Cerebellar nuclear complex (tissue), 1 donor: ENCODE measurements around the gene CACFD1.
A peak's percentile ranks its signal among the peaks of the same experiment; 100 is the strongest.

ENCODE experiments used
- DNase-seq, 2 experiments: peaks; one replicate each; lab custom pipeline; 2025; lab: John Stamatoyannopoulos, UW

The CACFD1 gene

DNA sequence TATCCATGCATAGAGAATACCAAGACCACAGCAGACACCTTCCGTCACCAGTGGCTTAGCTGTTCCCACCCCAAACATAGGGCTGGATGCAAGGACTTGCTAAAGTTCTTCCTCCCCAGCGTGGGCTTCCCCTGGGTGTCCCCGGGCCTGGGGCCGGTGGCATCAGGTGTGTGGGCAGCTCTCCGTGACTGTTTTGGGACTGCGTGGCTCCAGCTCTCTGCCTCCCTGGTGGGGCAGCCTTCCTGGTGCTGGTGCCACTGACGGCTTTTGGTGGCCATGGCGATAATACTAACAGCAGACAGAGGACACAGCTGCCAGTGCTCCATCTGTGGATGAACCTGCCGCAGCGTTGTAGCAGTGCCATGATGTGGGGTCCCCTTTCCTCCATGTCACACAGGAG is 4.9 kb downstream of the CACFD1 start:
- no peak for DNase-seq

DNA sequence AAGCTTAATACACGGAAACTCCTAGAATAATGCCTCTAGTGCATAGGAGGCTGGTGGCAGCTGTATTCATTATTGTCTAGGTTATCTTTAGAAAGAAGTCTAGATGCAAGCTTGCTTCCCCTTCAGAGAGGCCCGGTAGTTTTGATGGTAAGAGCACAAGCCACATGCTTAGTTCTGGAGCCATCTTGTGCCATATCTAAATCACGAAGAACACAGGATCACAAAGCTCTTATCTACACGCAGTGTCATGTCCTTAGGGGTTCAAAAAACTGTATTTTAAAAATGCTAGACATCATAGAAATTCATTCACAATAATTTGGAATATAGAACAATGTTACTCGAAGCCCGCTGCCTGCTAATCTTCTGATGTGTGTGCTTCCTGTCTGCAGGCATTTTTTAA is 6.2 kb downstream of the CACFD1 start:
- DNase-seq: no peak

DNA sequence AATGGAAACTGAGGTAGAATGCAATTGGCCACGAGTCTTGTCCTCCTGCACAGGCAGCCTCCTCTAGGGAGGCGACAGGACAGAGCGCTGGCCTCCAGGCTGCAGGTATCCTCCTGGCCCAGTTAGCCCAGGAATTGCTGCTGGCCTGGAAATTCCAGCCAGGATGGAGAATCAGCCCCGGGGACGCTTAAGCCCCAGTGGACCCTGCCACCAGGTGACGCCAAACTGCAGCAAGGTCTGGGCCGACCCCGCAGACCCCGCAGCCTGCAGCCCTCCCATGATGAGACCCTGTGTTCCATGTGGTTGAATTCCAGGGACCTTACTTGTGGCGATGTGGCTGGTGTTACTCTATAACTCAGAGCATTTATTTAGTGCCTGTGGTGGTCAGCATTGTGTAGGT is 7.3 kb downstream of the CACFD1 start:
- no peak for DNase-seq

DNA sequence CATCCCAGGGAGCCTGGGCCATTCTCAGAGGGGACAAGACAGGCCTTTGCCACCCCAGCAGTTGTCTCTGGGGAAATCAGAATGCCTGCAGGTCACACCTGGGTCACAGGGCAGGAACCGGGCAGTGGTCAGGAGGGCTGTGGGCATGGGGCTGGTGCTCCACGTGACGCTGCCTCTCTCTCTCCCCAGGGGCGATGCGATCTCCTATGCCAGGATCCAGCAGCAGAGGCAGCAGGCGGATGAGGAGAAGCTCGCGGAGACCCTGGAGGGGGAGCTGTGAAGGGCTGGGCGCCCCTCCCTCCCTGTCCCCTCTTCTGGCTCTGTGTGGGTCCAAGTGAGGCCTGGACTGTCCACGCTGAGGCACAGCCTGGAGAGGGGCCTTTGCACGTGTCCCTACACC is 8.6 kb downstream of the CACFD1 start:
- no peak for DNase-seq

DNA sequence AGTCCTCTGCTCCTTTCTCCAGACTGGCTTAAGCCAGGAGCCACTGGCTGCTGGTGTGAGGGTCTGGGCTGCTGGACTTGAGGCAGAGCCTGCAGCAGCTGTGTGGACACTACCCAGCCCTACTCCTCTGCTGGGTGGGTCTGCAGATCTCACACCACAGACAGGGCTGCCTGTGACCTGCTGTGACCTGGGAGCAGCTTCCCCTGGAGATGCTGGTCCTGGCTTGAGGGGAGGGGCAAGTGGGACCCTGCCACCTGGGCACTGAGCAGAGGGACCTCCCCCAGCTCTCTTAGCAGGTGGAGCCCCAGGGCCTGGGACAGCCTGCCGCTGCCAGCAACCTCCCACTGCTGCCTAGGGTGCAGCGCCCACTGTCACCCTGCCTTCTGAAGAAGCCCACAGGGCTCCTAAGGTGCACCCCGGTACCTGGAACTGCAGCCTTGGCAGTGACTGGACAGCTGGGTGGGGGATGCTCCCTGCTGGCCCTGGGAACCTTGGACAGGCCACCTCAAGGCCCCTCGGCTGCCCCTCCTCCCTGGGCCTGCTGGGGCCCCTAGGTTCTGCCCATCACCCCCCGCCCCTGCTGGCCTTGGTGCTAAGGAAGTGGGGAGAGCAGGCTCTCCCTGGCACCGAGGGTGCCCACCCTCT is 9.1 kb downstream of the CACFD1 start:
- DNase-seq: no peak

DNA sequence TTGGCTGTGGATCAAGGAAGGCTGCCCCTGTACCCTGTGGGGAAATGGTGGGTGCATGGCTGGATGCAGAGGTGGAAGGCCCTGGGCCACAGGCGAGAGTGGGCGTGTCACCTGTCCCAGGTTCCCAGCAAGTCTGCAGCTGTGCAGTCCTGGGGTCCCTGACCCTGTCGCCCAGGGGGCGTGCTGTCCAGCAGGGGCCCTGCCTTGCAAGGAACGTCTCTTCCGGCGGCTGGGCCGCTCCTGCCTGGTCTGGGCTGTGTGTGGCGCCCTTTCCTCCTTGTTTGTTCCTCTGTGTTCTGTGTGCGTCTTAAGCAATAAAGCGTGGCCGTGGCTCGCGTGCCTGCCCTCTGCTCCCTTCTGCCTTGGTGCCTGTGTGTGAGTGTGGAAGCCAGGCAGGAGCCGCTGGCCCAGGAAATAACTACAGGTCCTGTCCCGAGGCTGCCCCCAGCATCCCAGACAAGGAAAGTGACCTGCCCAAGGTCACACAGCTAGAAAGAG is 10.7 kb downstream of the CACFD1 start:
- DNase-seq: no peak

DNA sequence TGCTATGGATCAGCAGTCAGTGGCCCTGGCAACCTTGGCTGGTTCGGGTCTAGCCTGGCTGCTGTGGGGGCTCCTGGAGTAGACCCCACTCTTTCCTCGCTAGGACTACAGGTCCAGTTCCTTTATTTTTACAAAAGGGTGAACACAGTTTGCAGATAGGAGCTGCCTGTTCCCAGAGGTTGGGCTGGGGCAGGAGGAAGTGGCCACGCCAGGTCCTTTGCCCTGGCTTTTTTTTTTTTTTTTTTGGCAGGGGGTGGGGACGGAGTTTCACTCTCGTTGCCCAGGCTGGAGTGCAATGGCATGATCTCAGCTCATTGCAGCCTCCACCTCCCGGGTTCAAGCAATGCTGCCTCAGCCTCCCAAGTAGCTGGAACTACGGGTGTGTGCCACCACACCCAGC is 11.2 kb downstream of the CACFD1 start:
- no peak for DNase-seq

DNA sequence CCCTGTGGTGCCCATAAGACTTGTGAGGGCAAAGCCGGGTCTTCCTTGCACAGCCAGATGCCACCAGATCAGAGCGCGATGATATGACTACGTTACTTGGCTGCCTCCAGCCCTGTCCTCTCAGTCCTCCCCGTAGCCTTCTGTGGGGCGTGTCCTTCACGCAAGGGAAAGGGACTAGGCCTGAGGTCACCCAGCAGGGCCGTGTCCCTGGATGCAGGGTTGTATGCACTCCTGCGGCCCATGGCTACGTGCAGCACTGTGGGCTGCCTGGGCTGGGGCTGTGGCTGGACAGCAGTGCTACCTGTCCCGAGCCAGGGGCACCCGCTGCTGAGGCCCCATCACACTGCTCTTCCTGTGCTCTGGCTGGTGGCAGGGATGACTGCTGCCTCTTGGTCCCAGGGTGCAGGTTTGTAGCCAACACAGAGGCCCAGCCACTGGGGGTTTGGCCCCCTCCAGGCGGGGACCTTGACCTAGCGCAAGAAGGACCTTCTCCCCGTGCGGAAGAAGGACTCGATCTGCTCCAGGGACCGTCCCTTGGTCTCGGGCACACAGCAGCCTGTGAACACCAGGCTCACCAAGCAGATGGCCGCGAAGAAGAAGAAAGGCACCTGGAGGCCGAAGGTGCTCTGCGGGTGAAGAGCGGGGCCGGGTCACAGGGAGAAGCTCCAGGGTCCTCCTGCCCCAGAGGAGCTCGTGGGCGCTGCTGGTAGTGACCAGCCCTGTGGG is 11.9 kb downstream of the CACFD1 start:
- no peak for DNase-seq

DNA sequence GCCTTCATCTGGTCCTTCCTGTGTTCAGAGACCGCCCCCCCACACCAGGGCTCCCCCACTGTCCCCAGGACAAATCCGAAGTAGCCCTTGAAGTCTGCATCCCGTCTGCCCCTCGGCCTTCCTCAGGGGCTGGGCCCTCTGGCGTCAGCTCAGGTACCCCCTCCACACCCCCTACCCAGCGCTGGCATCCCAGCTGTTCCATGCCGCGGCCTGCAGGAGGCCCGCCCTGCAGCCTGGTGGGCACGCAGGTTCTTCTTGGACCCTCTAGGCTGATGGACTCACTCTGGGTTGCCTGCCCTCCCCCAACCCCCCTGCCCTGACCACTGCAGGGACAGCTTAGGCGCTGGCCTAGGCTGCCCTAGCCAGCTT is 12.5 kb downstream of the CACFD1 start:
- no peak for DNase-seq

DNA sequence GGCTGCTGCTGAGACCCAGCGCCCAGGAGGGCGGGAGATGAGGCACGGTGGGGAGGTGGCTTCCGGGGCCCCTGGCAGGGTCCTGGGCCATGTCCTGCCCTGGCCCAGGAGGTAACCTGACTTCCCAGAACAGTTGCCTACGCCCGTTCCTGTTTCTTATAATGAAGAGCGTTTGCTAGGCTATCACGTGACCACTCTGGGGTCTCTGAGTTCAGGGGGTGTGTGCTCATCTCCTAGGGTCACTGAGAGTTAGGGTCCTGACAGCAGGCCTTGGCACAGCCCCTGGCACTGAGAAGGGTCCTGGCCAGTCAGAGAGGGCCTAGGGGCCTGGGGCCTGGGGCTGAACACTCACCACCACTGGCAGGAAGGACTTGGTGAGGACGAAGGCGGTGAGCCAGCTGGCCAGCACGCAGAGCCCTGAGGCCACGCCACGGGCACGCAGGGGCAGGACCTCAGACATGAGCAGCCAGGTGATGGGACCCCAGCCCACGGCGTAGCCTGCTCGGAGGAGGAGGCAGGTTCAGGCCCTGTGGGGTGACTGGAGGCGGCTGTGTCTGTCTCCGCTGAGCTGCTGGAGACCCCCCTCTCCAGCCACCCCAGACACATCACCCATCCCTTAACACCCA is 13.1 kb downstream of the CACFD1 start:
- no peak for DNase-seq

DNA sequence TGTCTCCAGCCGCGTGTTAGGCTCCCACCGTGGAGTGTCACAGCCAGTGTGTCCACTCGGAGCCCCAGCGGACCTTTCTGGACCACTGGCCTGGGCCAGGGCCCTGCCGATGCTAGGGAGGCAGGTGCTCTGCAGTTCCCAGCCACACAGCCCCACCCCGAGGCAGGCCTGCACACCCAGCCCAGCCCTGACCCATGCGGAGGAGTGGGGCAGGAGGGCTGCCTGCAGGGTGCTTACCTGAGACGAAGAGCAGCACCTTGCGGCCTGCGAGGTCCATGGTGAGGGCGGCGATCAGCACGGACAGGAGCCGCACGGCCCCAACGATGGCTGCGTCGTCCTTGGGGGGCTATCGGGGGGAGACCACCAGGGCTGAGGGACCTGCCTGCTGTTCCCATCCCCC is 14.0 kb downstream of the CACFD1 start:
- DNase-seq: no peak

DNA sequence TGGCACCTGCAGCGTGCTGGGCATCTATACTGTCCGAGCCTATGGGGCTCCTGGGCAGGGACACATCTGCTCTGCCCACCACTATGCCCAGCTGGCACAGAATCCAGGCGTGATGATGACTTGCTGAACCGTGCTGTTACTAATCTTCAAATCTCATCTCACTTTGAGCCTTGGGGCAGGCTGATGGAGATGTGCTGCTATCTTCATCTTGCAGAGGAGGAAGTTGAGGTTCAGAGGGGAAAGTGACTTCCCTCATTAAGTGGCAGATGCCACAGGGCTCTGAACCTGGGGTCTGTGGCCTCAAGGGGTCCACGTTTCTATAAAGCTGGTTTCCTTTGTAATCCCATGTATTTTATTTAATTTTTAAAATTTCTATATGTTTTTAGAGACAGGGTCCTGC is 14.4 kb downstream of the CACFD1 start:
- no peak for DNase-seq

DNA sequence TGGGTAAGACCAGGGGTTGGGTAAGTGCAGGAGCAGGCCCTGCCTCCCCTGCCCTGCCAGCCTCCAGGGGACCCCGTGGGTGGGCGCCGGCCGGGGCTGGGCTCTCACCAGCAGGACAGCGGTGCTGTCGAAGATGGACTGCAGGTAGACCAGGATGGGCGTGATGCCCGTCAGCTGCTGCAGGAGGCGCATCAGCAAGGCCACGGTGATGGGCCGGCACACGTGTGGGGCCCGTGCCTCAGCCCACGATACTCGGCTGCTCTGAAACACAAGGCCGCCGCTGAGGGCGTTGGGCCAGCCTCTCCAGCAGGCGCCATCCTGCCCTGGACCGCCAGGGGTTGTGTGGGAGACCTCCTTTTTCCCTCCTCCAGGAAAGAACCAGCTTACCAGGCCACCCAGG is 15.1 kb downstream of the CACFD1 start:
- DNase-seq: no peak

DNA sequence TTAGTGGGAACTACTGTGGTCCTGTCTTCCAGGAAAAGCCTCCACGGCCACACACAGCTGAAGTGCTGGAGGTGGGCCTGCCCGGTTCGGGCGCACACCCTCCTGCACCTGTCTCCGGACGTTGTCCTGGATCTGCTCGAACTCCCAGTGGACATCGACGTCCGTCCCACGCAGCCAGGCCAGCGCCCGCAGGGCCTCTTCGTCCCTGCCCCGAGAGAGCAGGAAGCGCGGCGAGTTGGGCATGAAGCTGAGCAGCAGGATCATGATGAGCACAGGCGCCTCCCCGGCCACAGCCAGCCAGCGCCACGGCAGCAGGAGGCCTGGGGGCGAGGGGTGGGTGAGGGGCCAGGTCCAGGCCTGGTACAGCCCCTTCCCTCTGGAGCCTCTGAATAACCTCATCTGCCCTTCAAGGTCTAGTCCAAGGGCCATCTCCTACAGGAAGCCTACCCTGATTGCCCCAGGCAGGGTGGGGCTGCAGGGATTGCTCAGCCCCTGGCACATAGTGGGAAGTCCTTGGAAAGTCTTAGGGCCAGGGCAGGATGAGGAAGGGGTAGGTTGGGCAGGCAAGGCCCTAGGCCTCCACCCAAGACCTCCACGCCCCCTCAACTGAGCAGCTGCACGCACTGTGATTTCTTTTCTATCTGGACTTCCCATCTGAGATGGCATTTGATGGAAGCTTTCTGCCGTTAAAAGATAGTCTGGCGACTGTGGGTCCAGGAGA is 15.7 kb downstream of the CACFD1 start:
- no peak for DNase-seq

DNA sequence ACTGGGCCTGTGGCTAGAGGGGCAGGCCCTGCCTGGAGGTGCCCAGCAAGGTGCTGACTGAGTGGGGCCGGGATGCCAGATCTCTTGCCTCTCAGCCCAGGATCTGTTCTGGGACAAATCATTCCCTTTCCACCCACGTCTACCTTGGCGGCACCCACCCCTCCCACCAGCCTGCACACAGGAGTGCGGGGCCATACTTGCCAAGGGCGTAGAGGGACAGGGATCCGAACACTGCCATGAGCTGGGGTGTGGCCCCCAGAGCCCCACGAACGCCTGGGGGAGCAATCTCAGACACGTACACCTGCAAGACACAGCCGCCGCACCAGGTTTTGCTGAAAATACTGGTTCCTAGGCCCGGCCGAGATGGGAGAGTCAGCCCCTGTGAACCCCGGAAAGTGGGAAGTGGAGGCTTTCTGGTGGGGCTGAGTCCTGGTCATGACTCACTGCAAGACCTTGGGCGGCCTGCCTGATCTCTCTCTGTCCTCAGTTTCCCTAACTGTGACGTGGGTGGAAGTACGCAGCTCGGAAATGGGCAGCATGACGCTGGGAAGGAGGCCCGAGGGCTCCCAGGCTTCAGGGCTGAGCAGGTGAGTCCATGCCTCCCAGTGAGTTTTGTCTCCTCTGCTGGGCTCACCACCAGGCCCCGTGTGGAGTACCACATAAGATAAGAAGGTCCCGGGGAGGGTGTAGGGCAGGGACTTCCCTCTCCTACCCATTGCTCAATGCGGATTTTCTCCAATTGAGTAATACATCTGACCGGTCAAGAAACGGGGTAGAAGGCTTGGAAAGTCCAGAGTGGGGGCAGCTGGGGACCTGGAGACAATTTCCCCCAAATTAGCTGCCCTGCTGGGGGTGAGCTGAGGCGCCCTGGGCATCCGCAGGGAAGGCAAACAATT is 16.5 kb downstream of the CACFD1 start:
- DNase-seq: no peak

DNA sequence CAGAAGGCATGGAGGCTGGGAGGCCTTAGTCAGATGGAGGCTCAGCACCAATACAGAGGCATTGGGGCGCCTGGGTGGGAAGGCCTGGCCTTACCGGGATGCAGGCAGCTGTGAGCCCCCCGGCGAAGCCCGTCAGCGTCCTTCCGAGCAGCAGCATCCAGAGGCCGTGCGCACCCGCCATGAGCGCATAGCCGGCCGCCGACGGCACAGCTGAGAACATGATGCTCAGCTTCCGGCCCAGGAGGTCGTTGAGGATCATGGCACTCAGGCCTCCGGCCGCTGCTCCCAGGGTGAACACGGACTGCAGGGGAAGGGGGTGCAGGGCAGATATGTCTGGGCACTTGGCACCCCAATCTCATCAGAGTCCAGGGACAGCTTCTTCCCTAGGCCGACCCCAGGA is 17.2 kb downstream of the CACFD1 start:
- DNase-seq: no peak

DNA sequence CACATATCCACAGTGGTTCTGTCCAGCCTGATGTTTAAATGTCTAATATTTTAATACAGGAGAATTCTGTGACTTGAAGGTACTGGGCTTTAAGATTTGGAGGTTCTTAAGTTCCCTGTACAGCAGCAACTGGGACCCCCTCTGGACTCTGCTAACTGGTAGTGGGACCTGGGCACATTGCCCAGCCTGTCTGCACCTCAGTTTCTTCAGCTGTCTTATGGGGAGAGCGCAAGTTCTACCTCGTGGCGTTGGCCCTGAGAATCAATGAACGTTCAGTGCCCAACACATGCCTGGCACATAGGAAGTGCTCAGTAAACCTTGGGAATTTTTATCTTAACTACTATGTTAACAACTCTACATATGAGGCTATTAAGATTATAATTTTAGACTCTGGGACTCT is 17.7 kb downstream of the CACFD1 start:
- DNase-seq: no peak

DNA sequence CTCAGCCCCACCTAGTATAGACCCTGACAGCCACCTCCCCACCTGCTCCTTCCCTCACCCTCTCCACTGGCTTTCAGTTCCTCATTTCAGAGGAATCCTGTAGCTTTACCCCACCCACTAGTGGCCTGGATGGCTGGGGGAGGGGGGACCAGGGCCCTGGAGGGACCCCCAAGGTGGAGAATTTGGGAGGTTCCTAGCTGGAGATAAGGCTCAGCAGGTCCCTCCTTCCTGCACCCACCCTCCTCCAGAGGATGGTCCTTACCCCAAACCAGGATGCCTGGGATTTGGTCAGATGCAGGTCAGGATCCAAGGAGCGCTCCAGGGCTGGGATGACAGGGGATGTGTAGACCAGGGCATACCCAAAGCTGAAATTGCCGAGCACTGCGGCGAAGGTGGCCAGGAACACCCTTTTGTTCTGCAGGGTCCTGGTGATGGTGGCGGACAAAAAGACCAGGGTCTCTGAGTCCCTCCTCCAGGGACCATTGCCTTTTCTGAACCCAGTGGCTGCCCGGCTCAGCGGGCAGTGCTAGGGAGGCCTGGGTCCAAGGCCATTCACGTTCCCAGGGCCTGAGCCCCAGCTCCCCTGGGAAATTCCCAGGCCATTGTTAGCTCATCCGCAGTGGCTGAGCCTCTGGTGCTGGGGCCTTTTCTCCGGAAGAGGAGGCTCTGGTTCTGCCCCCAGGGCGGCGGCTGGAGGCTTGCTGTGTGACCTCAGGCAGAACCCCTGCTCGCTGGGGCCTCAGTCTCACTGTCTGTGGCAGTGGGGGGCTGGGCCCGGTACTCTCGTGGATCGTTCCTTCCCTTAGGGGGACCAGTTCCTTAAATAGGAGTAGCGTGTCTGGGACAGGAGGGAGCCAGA is 18.4 kb downstream of the CACFD1 start:
- no peak for DNase-seq

DNA sequence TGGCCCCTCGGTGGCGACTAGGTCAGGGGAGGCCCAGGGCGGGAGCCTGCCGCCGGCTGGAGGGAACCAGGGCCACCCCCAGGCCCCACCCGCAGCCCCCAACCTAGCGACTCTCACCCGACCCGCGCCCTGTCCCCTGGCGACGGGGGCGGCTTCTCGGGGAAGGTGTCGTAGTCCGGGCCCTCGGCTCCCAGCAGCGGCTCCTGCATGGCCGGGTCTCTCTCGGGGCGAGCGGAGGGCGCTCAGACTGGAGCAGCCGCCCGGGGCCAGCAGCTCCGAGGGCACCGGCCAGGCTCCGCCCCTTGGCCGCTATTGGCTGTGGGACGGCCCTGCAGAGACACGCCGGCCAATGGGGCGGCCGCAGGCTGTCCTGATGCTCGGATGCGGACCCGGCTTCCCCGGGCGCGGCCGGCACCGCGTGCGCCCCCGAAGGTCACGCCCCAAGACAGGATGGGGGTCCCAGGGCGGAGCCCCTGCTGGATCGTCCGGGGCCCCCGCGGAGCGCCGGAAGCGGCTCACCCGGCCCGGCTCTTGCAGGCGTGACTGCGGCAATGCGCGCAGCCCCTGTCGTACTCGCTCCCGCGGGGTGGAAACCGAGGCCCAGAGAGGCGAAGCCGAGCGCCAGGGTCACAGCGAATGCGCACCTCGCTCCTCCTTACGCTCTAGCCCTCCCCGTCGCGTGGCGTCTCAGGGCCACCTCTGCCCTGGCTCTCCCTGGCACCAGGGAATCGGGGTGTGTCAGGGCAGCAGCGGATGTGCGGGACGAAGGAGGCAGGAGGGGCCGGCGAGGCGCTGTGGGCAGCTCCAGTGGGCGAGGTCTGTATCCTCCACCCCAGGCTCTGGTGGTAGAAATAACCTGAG is 19.3 kb downstream of the CACFD1 start, which contains the start of gene SLC2A6:
Gene SLC2A6, minus strand, starts transcription at position 249 of the 861 bp plus-strand sequence. Its CDS starts 40 bp downstream, at position 209.
- peak in 1 of 2 experiments; percentile 66 for DNase-seq

DNA sequence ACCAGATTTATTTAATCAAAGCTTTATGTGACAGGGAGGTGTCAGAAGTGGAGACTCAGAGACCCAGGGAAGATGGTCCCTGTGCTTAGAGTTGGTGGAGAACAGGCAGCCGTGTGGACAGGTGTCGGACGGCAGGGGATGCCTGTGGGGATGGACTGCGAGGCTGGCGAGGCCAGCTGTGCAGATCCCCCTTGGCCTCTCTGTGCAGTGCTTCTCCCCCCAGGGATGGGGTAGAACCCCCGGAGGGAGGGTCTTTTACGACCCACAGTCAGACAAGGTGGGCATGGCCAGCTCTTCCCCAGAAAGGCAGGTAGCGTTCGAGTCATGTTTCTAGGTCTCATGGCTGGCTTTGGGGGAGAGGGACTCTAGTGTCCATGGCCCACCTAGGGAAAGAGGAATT is 23.8 kb downstream of the CACFD1 start:
- no peak for DNase-seq
